Mammary epithelial cell (primary cell): Measurements from ENCODE around the gene AUH.

Source experiments
- CTCF ChIP-seq, 2 donors: IDR thresholded peaks in 1 of 2; conservative IDR thresholded peaks in 1 of 2; 2 replicates each; pipeline ENCODE4 v1.5.1; 2011 to 2012; ENCODE audit warnings: inconsistent platforms in 2 of 2, low read length in 2 of 2, mild to moderate bottlenecking in 2 of 2, control low read depth in 1 of 2, low read depth in 1 of 2; ENCODE audit not compliant: insufficient read depth in 1 of 2; ENCODE audit errors: extremely low read depth in 1 of 2
- EZH2 ChIP-seq: IDR thresholded peaks from 2 replicates; pipeline ENCODE4 v1.6.1; 2012; ENCODE audit warnings: low read length, inconsistent platforms, borderline replicate concordance

- TF ChIP-seq CTCF (conservative IDR thresholded peaks at IDR 0.05 in 1 of 2, IDR thresholded peaks at IDR 0.05 in 1 of 2; ENCODE audit: extremely low read depth in 1 of 2, insufficient read depth in 1 of 2, low read depth in 1 of 2, low read length in 2 of 2) (no peak), EZH2 (no peak)
Observed at GRCh38 chr9:91177081-91177480, 184.6 kb downstream of the AUH start.
